ENCODE data around the gene LRRN3. TPM values are rescaled to one million over a fixed set of nuclear protein-coding genes. Genes with fewer than 3 reads are reported as not detected.

The LRRN3 gene
- total and polyA plus RNA-seq, 10 of the 15 experiments (the other 5 are each of a cell fraction or from before 2014, with no cell fraction given): 0.02 to 0.24 (median 0.11) TPM; not detected in 3

- ChIA-PET CTCF (interaction anchor here (0.9 kb wide), 1 partner anchor 9 kb away, joined by 3 read pairs; no protein-coding TSS in a partner anchor), RAD21 (ENCODE audit: unreplicated experiment) (no interaction called here), SMC1A (ENCODE audit: uncharacterized antibody, unreplicated experiment) (no interaction called here), POLR2A (no interaction called here)
- Histone ChIP-seq H2AFZ (ENCODE audit: control insufficient read depth, low read depth, low read length) (no peak overlapping the region), H3K27ac (ENCODE audit: control insufficient read depth, insufficient read depth) (no peak overlapping the region), H3K4me1 (ENCODE audit: control insufficient read depth, insufficient read depth, low read length) (no peaks in the 10 kb centered on the region), H3K79me2 (ENCODE audit: control insufficient read depth, insufficient read depth, low read length) (no peaks in the 10 kb centered on the region), H3K9me3 (replicated peaks; ENCODE audit: control insufficient read depth, insufficient read depth, low read length) (no peaks in the 10 kb centered on the region; the same call in 2 of the 3 replicates), H3K9ac (ENCODE audit: control insufficient read depth, insufficient read depth, low read length) (no peak overlapping the region), H4K20me1 (ENCODE audit: control insufficient read depth, insufficient read depth) (no peaks in the 10 kb centered on the region), H3K4me3 (no peak overlapping the region), H3K36me3 (ENCODE audit: control insufficient read depth in 2 of 2, insufficient read depth in 2 of 2, low read length in 1 of 2) (no peaks in the 10 kb centered on the region), H3K27me3 (replicated peaks in 1 of 2; ENCODE audit: control insufficient read depth in 2 of 2, insufficient read depth in 2 of 2, low read length in 1 of 2) (no peaks in the 10 kb centered on the region), H3K4me2 (ENCODE audit: control insufficient read depth, insufficient read depth) (no peak overlapping the region)
- no TSS peak for BruUV-seq (replicated peaks)
- FAIRE-seq (no peak), DNase-seq (ENCODE audit: low read depth, low spot score) (no peak), ATAC-seq (no peak)
- intact Hi-C loops (cut with micrococcal nuclease; ENCODE audit: unreplicated experiment) (no loop called here), in situ Hi-C loops (cut with MboI) (no loop called here)
- 100% methylated on average over 2 of the region's 2 CpGs for WGBS (ENCODE audit: insufficient coverage, insufficient replicate concordance, low lambda C conversion rate, missing lambda C conversion rate)
- TF ChIP-seq MEF2A (IDR thresholded peaks at IDR 0.05; ENCODE audit: insufficient read depth, low read depth, low read length) (no peak), CHD4 (IDR thresholded peaks at IDR 0.05) (no peak), ZBED1 (IDR thresholded peaks at IDR 0.05; ENCODE audit: borderline replicate concordance) (no peak), ZBTB40 (IDR thresholded peaks at IDR 0.05; ENCODE audit: borderline replicate concordance) (no peak), RAD51 (IDR thresholded peaks at IDR 0.05) (no peak), RELA (IDR thresholded peaks at IDR 0.05; ENCODE audit: borderline replicate concordance, partially characterized antibody) (no peak), POLR2AphosphoS5 (IDR thresholded peaks at IDR 0.05; ENCODE audit: low read length) (no peak), CREM (IDR thresholded peaks at IDR 0.05; ENCODE audit: low read depth) (no peak), USF1 (IDR thresholded peaks at IDR 0.05; ENCODE audit: borderline replicate concordance, extremely low read length, insufficient read depth, low read depth, low read length) (no peak), POLR2A (IDR thresholded peaks at IDR 0.05; ENCODE audit: low read depth, low read length) (no peak), SP1 (IDR thresholded peaks at IDR 0.05; ENCODE audit: low read depth, low read length) (no peak), SMC3 (IDR thresholded peaks at IDR 0.05; ENCODE audit: borderline replicate concordance, low read length) (no peak), BHLHE40 (IDR thresholded peaks at IDR 0.05; ENCODE audit: borderline replicate concordance in 1 of 2, low read depth in 2 of 2, low read length in 1 of 2) (no peak), RUNX3 (IDR thresholded peaks at IDR 0.05; ENCODE audit: low read length) (no peak), NR2F1 (conservative IDR thresholded peaks at IDR 0.05) (no peak), CEBPZ (IDR thresholded peaks at IDR 0.05; ENCODE audit: low read depth, low read length) (no peak), CHD2 (IDR thresholded peaks at IDR 0.05; ENCODE audit: borderline replicate concordance, low read depth, low read length) (no peak), JUND (IDR thresholded peaks at IDR 0.05; ENCODE audit: low read depth, low read length) (no peak), CEBPB (IDR thresholded peaks at IDR 0.05; ENCODE audit: borderline replicate concordance in 1 of 2, low read depth in 2 of 2, low read length in 2 of 2) (no peak)
Measured at GRCh38 chr7:111053035-111053434, 37.9 kb upstream of the LRRN3 start.

All from GM12878 (cell line).